ENCODE results near the gene HELT.

HELT gene

GRCh38 chr4:184978211-184978610, 40.1 kb upstream of the HELT start:
- Histone ChIP-seq H3K27ac (no peak overlapping the region), H3K4me3 (ENCODE audit: low read depth in 1 of 2, low read length in 1 of 2) (no peak overlapping the region), H3K9me3 (no peaks in the 10 kb centered on the region), H3K27me3 (no peaks in the 10 kb centered on the region), H3K4me1 (ENCODE audit: control insufficient read depth in 1 of 2, insufficient read depth in 1 of 2, low read depth in 1 of 2, low read length in 1 of 2) (peaks cover 14 to 24% of the 10 kb centered on the region in 2 experiments), H3K36me3 (no peaks in the 10 kb centered on the region)
- TF ChIP-seq CTCF (IDR thresholded peaks at IDR 0.05) = no peak

GRCh38 chr4:184979461-184980124, 38.7 kb upstream of the HELT start:
- peaks cover 20 to 31% of the 10 kb centered on the region in 2 experiments for H3K4me1 ChIP-seq (ENCODE audit: control insufficient read depth in 1 of 2, insufficient read depth in 1 of 2, low read depth in 1 of 2, low read length in 1 of 2)
- H3K27me3 ChIP-seq = no peaks in the 10 kb centered on the region
- TF ChIP-seq CTCF (IDR thresholded peaks at IDR 0.05) = no peak
- H3K36me3 ChIP-seq = no peaks in the 10 kb centered on the region
- H3K4me3 ChIP-seq (ENCODE audit: low read depth in 1 of 2, low read length in 1 of 2) = peak overlapping the region in 1 of 2 experiments; percentile 28
- peak overlapping the region; percentile 2 for H3K27ac ChIP-seq
- H3K9me3 ChIP-seq = no peaks in the 10 kb centered on the region

GRCh38 chr4:184980261-184980660, 38.0 kb upstream of the HELT start:
- peaks cover 20 to 31% of the 10 kb centered on the region in 2 experiments for H3K4me1 ChIP-seq (ENCODE audit: control insufficient read depth in 1 of 2, insufficient read depth in 1 of 2, low read depth in 1 of 2, low read length in 1 of 2)
- no peak for TF ChIP-seq CTCF (IDR thresholded peaks at IDR 0.05)

DNA sequence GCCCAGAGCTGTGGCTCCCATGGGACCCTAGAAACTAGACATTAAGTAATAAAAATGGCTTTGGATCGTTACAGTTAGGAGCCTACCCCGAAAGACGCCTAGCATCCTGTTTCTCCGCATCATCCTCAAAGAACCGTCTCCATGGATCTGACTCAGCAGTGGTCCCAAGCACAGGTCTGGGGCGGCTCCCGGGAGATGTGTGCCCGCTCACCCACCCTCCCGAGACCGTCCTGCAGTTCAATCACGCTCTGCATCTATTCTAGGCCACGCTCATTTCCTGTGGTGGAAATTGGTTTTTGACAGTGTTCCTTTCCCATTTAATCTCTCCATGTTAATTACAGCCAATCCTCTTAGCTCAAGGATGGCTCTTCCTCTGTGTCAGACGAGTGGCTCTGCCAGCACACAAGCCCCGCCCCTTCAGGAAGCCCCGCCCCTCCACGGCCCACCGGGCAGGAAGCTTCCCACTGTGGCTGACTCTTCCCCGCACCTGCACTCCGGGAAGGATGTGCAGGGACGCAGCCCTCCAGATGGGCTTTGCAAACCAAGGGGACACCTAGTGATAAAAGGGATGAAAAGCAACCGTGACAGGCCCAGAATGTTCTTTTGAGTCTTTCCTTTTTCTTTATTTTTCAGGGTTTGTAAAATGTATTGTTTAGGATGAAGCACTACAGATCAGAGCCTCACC, 34.5 kb upstream of the HELT start:
- Histone ChIP-seq H3K4me1 (ENCODE audit: control insufficient read depth in 1 of 2, insufficient read depth in 1 of 2, low read depth in 1 of 2, low read length in 1 of 2) (peaks cover 18 to 31% of the 10 kb centered on the region in 2 experiments), H3K9me3 (no peaks in the 10 kb centered on the region), H3K27ac (no peak overlapping the region), H3K4me3 (ENCODE audit: low read depth in 1 of 2, low read length in 1 of 2) (peak overlapping the region; percentile 3 to 13), H3K36me3 (no peaks in the 10 kb centered on the region), H3K27me3 (no peaks in the 10 kb centered on the region)
- no peak for TF ChIP-seq CTCF (IDR thresholded peaks at IDR 0.05)

More at GRCh38 chr4:184980261-184980660, 38.0 kb upstream of the HELT start:
- H3K4me3 ChIP-seq (ENCODE audit: low read depth in 1 of 2, low read length in 1 of 2) = peak overlapping the region in 1 of 2 experiments; percentile 28
- peak overlapping the region; percentile 2 for H3K27ac ChIP-seq
- H3K36me3 ChIP-seq = no peaks in the 10 kb centered on the region
- H3K9me3 ChIP-seq = no peaks in the 10 kb centered on the region
- no peaks in the 10 kb centered on the region for H3K27me3 ChIP-seq

DNA sequence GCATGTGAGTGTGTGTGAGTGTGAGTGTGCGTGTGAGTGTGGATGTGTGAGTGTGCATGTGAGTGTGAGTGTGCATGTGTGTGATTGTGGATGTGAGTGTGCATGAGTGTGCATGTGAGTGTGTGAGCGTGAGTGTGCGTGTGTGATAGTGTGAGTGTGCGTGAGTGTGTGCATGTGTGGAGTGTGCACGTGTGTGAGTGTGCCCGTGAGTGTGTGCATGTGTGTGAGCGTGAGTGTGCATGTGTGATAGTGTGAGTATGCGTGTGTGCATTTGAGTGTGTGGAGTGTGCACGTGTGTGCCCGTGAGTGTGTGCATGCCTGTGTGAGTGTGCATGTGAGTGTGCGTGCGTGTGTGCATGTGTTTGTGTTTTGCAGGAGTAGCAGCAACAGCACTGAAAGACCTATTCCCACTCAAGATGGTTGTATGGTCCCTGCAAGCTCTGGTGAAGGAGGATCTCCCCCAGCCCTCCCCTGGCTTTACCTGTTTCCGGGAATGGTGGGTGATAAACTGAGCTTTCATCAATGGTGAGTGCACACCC, 30.7 kb upstream of the HELT start:
- H3K9me3 ChIP-seq = no peaks in the 10 kb centered on the region
- H3K36me3 ChIP-seq = no peaks in the 10 kb centered on the region
- TF ChIP-seq CTCF (IDR thresholded peaks at IDR 0.05) = no peak
- H3K4me1 ChIP-seq (ENCODE audit: control insufficient read depth in 1 of 2, insufficient read depth in 1 of 2, low read depth in 1 of 2, low read length in 1 of 2) = peaks cover 11 to 15% of the 10 kb centered on the region in 2 experiments
- no peak overlapping the region for H3K4me3 ChIP-seq (ENCODE audit: low read depth in 1 of 2, low read length in 1 of 2)
- H3K27me3 ChIP-seq = peaks cover 15% of the 10 kb centered on the region
- H3K27ac ChIP-seq = no peak overlapping the region
